H1 (cell line): ENCODE results near the gene PRKAG3.

ENCODE experiments used
- EP300 ChIP-seq, 2 experiments: IDR thresholded peaks; 1 replicate in 1 of 2; 2 replicates in 1 of 2; pipeline ENCODE4 v1.6.1; 2011 to 2012; ENCODE audit warnings: low read depth in 2 of 2, low read length in 2 of 2, mild to moderate bottlenecking in 2 of 2, borderline replicate concordance in 1 of 2, inconsistent platforms in 1 of 2, moderate library complexity in 1 of 2
- EZH2 ChIP-seq: fragments of 200-600 bp; sonication (generic); IDR thresholded peaks from 2 replicates; pipeline ENCODE4 v1.7.1; 2012; ENCODE audit warnings: low read depth, mild to moderate bottlenecking, moderate library complexity, low read length, inconsistent platforms; ENCODE audit not compliant: severe bottlenecking
- RAD21 ChIP-seq, 2 experiments: IDR thresholded peaks in 1 of 2; conservative IDR thresholded peaks in 1 of 2; 2 replicates each; pipeline ENCODE4 v1.6.1; 2011; ENCODE audit warnings: low read depth in 2 of 2, low read length in 2 of 2, improper control_type of control experiment in 1 of 2, inconsistent platforms in 1 of 2, mild to moderate bottlenecking in 1 of 2, moderate library complexity in 1 of 2
- SIN3A ChIP-seq, 2 experiments: IDR thresholded peaks in 1 of 2; conservative IDR thresholded peaks in 1 of 2; 2 replicates each; pipeline ENCODE4 v1.6.1; 2011 to 2012; ENCODE audit warnings: low read length in 2 of 2, improper control_type of control experiment in 1 of 2, low read depth in 1 of 2, mild to moderate bottlenecking in 1 of 2
- TF ChIP-seq, protein P1 (sequence below), 3 experiments: IDR thresholded peaks; 1 replicate in 2 of 3; 2 replicates in 1 of 3; pipeline versions ENCODE4 v1.5.1 to v1.6.1; 2011; ENCODE audit warnings: low read length in 3 of 3, mild to moderate bottlenecking in 3 of 3, inconsistent platforms in 2 of 3, low read depth in 1 of 3, moderate library complexity in 1 of 3; ENCODE audit not compliant: insufficient read depth in 1 of 3; ENCODE audit errors: control extremely low read depth in 1 of 3

DNA sequence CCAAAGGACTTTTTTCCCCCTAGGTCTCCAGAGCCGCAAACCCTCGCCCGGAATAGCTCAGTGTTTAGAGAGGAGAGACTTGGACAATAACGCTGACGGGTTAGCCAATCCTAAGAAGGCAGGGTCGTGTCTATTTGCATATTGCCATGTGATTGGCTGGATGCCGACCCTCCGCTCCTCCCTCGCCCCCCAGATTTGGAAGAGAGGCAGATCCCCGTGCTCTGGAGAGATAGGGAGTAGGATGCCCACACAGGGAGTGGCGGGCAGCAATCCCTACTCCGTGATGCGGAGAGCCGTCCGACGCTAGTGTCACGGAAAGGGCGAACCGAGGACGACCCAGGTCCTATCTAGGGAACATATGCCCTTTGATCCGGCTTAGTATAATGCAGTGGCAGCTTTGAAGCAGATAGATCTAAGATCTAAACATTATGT lies 29.4 kb upstream of the PRKAG3 start:
- TF ChIP-seq EZH2: no peak
- TF ChIP-seq, protein P1, sequence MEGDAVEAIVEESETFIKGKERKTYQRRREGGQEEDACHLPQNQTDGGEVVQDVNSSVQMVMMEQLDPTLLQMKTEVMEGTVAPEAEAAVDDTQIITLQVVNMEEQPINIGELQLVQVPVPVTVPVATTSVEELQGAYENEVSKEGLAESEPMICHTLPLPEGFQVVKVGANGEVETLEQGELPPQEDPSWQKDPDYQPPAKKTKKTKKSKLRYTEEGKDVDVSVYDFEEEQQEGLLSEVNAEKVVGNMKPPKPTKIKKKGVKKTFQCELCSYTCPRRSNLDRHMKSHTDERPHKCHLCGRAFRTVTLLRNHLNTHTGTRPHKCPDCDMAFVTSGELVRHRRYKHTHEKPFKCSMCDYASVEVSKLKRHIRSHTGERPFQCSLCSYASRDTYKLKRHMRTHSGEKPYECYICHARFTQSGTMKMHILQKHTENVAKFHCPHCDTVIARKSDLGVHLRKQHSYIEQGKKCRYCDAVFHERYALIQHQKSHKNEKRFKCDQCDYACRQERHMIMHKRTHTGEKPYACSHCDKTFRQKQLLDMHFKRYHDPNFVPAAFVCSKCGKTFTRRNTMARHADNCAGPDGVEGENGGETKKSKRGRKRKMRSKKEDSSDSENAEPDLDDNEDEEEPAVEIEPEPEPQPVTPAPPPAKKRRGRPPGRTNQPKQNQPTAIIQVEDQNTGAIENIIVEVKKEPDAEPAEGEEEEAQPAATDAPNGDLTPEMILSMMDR (IDR thresholded peaks at IDR 0.05; ENCODE audit: control extremely low read depth in 1 of 3, insufficient read depth in 1 of 3, low read depth in 1 of 3, low read length in 3 of 3): no peak
- no peak for TF ChIP-seq EP300 (IDR thresholded peaks at IDR 0.05; ENCODE audit: borderline replicate concordance in 1 of 2, low read depth in 2 of 2, low read length in 2 of 2)
- TF ChIP-seq SIN3A (conservative IDR thresholded peaks at IDR 0.05 in 1 of 2, IDR thresholded peaks at IDR 0.05 in 1 of 2; ENCODE audit: low read depth in 1 of 2, low read length in 2 of 2): no peak
- no peak for TF ChIP-seq RAD21 (IDR thresholded peaks at IDR 0.05 in 1 of 2, conservative IDR thresholded peaks at IDR 0.05 in 1 of 2; ENCODE audit: low read depth in 2 of 2, low read length in 2 of 2)
